Liver (tissue), 9 donors: ENCODE results near the gene IQGAP2. TPM values are rescaled to one million over a fixed set of nuclear protein-coding genes. Genes with fewer than 3 reads are reported as not detected.

Experiments used
- DNase-seq: peaks from one replicate; pipeline ENCODE4 v3.0.0-alpha.2; 2017; ENCODE audit warnings: low spot score
- H3K27ac ChIP-seq, 2 donors: one replicate each; pipeline ENCODE4 v1.7.0; 2013; ENCODE audit warnings: inconsistent platforms in 2 of 2, low read length in 2 of 2, control low read depth in 1 of 2, low read depth in 1 of 2, mild to moderate bottlenecking in 1 of 2
- H3K27me3 ChIP-seq, 4 donors: one replicate each; pipeline versions ENCODE4 v1.6.1 to v1.7.0; 2013; ENCODE audit warnings: low read length in 3 of 4, inconsistent platforms in 1 of 4, mild to moderate bottlenecking in 1 of 4, moderate library complexity in 1 of 4; ENCODE audit not compliant: control insufficient read depth in 4 of 4, insufficient read depth in 4 of 4
- H3K36me3 ChIP-seq, 4 donors: one replicate each; pipeline versions ENCODE4 v1.6.1 to v1.7.0; 2013; ENCODE audit warnings: low read length in 3 of 4, mild to moderate bottlenecking in 3 of 4, low read depth in 1 of 4, moderate library complexity in 1 of 4; ENCODE audit not compliant: control insufficient read depth in 4 of 4, insufficient read depth in 3 of 4
- H3K4me1 ChIP-seq, 4 donors: one replicate each; pipeline versions ENCODE4 v1.6.1 to v1.7.0; 2013; ENCODE audit warnings: low read length in 3 of 4, mild to moderate bottlenecking in 3 of 4, moderate library complexity in 1 of 4; ENCODE audit not compliant: control insufficient read depth in 4 of 4, insufficient read depth in 4 of 4
- H3K4me3 ChIP-seq, 3 donors: one replicate each; pipeline versions ENCODE4 v1.6.1 to v1.7.0; 2013; ENCODE audit warnings: low read length in 3 of 3, control low read depth in 1 of 3, low read depth in 1 of 3, mild to moderate bottlenecking in 1 of 3
- H3K9ac ChIP-seq, 2 donors: one replicate each; pipeline ENCODE4 v1.7.0; 2013; ENCODE audit warnings: low read length in 2 of 2, mild to moderate bottlenecking in 2 of 2, moderate library complexity in 2 of 2, control low read depth in 1 of 2, low read depth in 1 of 2
- H3K9me3 ChIP-seq, 4 donors: one replicate each; pipeline versions ENCODE4 v1.6.1 to v1.7.0; 2013; ENCODE audit warnings: low read length in 3 of 4; ENCODE audit not compliant: control insufficient read depth in 4 of 4
- FOXA1 ChIP-seq: IDR thresholded peaks from 2 replicates; pipeline ENCODE4 v1.6.1; 2016; ENCODE audit warnings: antibody characterized with exemption
- FOXA2 ChIP-seq: IDR thresholded peaks from 2 replicates; pipeline ENCODE4 v1.6.1; 2016; ENCODE audit warnings: antibody characterized with exemption
- GABPA ChIP-seq, 2 donors: IDR thresholded peaks in 1 of 2; conservative IDR thresholded peaks in 1 of 2; 2 replicates each; pipeline ENCODE4 v1.6.1; 2016; ENCODE audit warnings: antibody characterized with exemption in 2 of 2, mild to moderate bottlenecking in 1 of 2, moderate library complexity in 1 of 2
- HNF4A ChIP-seq, 2 donors: conservative IDR thresholded peaks; 2 replicates each; pipeline ENCODE4 v1.6.1; 2016; ENCODE audit warnings: antibody characterized with exemption in 2 of 2, mild to moderate bottlenecking in 2 of 2
- HNF4G ChIP-seq: IDR thresholded peaks from 2 replicates; pipeline ENCODE4 v1.6.1; 2016; ENCODE audit warnings: antibody characterized with exemption
- JUND ChIP-seq, 2 donors: IDR thresholded peaks; 2 replicates each; pipeline ENCODE4 v1.6.1; 2016; ENCODE audit warnings: antibody characterized with exemption in 2 of 2
- RAD21 ChIP-seq, 2 donors: IDR thresholded peaks; 2 replicates each; pipeline ENCODE4 v1.6.1; 2016; ENCODE audit warnings: antibody characterized with exemption in 2 of 2, mild to moderate bottlenecking in 2 of 2
- RXRA ChIP-seq, 2 donors: IDR thresholded peaks; 2 replicates each; pipeline ENCODE4 v1.6.1; 2017 to 2018; ENCODE audit warnings: antibody characterized with exemption in 2 of 2, mild to moderate bottlenecking in 1 of 2
- SP1 ChIP-seq: IDR thresholded peaks from 2 replicates; pipeline ENCODE4 v1.6.1; 2018; ENCODE audit warnings: antibody characterized with exemption, mild to moderate bottlenecking
- TAF1 ChIP-seq: conservative IDR thresholded peaks from 2 replicates; pipeline ENCODE4 v1.6.1; 2016; ENCODE audit warnings: antibody characterized with exemption, mild to moderate bottlenecking
- YY1 ChIP-seq: IDR thresholded peaks from 2 replicates; pipeline ENCODE4 v1.6.1; 2016; ENCODE audit warnings: antibody characterized with exemption, mild to moderate bottlenecking
- WGBS: extraction: QIAGEN DNeasy Blood & Tissue Kit; methylation state at CpG from one replicate; pipeline ENCODE4 v1.1.7; 2013; 5-methylcytosine and 5-hydroxymethylcytosine counted together
- polyA plus RNA-seq, 2 donors: library from polyadenylated mRNA; stranded (reverse) in 1 of 2; unstranded in 1 of 2; fragments of 200-250 nt in 1 of 2; fragments of >200 nt in 1 of 2; fragmentation: Nextera tagmentation in 1 of 2; extraction: Ambion mirVana in 1 of 2; gene quantifications; one replicate each; pipeline versions ENCODE4 v1.2.1 to v1.2.3, GENCODE V29; 2013 to 2015
- total RNA-seq, 2 donors: library from RNA; depleted of rRNA; stranded (reverse); fragments of >200 nt; gene quantifications; one replicate each; pipeline ENCODE4 v1.2.3, GENCODE V29; 2014
- TF ChIP-seq, protein P1 (sequence below): IDR thresholded peaks from 2 replicates; pipeline ENCODE4 v1.6.1; 2016; ENCODE audit warnings: antibody characterized with exemption, mild to moderate bottlenecking
- TF ChIP-seq, protein P2 (sequence below): IDR thresholded peaks from 2 replicates; pipeline ENCODE4 v1.6.1; 2016; ENCODE audit warnings: antibody characterized with exemption
- TF ChIP-seq, protein P3 (sequence below): IDR thresholded peaks from 2 replicates; pipeline ENCODE4 v1.6.1; 2016; ENCODE audit warnings: antibody characterized with exemption
- TF ChIP-seq, protein P4 (sequence below): IDR thresholded peaks from 2 replicates; pipeline ENCODE4 v1.6.1; 2016; ENCODE audit warnings: antibody characterized with exemption
- TF ChIP-seq, protein P5 (sequence below): fragments of 150-350 bp; IDR thresholded peaks from 2 replicates; pipeline ENCODE4 v1.5.1; 2017; ENCODE audit warnings: improper control_type of control experiment, low read depth, low read length; ENCODE audit not compliant: missing input control
- donor health status: healthy.
- donor health status: healthy.
- donor health status: healthy.
- donor health status: healthy.
- donor health status: healthy.

The IQGAP2 gene
- total and polyA plus RNA-seq, 4 donors: 41.5 to 205 (median 102) TPM

DNA sequence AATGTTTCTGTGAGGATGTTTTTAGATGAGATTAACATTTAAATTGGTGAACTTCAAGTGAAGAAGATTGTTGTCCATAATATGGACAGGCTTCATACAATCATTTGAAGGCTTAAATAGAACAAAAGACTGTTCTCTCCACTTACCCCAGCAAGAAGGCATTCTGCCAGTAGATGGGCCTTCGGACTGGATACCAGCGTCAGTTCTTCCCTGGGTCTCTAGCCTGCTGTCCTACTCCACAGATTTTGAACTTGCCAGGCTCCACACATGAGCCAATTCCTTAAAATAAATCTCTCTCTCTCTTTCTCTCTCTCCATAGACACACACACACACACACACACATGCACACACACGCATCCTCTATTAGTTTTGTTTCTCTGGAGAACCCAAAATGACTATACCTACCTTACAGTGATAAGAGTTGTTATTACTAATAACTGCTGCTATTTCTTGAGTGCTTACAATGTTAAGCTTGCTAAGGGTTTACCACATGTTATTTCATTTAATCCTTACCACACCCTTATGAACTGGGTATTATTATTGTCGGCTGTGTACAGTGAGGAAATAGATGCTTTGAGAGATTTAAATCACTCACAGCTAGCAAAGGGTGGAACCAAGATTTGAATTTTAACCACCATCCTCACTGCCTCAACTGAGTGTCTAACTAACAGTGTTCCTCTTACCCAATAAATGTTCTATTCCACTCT, 19.8 kb upstream of the IQGAP2 start:
- Histone ChIP-seq H3K27ac (no peak overlapping the region), H3K9me3 (no peaks in the 10 kb centered on the region), H3K27me3 (no peaks in the 10 kb centered on the region), H3K4me1 (peaks cover 18 to 42% (median 39%) of the 10 kb centered on the region in 4 donors), H3K4me3 (no peak overlapping the region), H3K36me3 (no peaks in the 10 kb centered on the region), H3K9ac (no peak overlapping the region)
- no peak for DNase-seq
- TF ChIP-seq, protein P1, sequence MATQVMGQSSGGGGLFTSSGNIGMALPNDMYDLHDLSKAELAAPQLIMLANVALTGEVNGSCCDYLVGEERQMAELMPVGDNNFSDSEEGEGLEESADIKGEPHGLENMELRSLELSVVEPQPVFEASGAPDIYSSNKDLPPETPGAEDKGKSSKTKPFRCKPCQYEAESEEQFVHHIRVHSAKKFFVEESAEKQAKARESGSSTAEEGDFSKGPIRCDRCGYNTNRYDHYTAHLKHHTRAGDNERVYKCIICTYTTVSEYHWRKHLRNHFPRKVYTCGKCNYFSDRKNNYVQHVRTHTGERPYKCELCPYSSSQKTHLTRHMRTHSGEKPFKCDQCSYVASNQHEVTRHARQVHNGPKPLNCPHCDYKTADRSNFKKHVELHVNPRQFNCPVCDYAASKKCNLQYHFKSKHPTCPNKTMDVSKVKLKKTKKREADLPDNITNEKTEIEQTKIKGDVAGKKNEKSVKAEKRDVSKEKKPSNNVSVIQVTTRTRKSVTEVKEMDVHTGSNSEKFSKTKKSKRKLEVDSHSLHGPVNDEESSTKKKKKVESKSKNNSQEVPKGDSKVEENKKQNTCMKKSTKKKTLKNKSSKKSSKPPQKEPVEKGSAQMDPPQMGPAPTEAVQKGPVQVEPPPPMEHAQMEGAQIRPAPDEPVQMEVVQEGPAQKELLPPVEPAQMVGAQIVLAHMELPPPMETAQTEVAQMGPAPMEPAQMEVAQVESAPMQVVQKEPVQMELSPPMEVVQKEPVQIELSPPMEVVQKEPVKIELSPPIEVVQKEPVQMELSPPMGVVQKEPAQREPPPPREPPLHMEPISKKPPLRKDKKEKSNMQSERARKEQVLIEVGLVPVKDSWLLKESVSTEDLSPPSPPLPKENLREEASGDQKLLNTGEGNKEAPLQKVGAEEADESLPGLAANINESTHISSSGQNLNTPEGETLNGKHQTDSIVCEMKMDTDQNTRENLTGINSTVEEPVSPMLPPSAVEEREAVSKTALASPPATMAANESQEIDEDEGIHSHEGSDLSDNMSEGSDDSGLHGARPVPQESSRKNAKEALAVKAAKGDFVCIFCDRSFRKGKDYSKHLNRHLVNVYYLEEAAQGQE: no peak
- no peak for TF ChIP-seq HNF4G
- TF ChIP-seq GABPA (IDR thresholded peaks at IDR 0.05 in 1 of 2, conservative IDR thresholded peaks at IDR 0.05 in 1 of 2): no peak
- TF ChIP-seq, protein P2, sequence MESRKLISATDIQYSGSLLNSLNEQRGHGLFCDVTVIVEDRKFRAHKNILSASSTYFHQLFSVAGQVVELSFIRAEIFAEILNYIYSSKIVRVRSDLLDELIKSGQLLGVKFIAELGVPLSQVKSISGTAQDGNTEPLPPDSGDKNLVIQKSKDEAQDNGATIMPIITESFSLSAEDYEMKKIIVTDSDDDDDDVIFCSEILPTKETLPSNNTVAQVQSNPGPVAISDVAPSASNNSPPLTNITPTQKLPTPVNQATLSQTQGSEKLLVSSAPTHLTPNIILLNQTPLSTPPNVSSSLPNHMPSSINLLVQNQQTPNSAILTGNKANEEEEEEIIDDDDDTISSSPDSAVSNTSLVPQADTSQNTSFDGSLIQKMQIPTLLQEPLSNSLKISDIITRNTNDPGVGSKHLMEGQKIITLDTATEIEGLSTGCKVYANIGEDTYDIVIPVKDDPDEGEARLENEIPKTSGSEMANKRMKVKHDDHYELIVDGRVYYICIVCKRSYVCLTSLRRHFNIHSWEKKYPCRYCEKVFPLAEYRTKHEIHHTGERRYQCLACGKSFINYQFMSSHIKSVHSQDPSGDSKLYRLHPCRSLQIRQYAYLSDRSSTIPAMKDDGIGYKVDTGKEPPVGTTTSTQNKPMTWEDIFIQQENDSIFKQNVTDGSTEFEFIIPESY: no peak
- no peak for TF ChIP-seq HNF4A (conservative IDR thresholded peaks at IDR 0.05)
- no peak for TF ChIP-seq JUND (IDR thresholded peaks at IDR 0.05)
- no peak for TF ChIP-seq SP1
- TF ChIP-seq, protein P3, sequence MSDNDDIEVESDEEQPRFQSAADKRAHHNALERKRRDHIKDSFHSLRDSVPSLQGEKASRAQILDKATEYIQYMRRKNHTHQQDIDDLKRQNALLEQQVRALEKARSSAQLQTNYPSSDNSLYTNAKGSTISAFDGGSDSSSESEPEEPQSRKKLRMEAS: no peak
- 93% methylated on average over 4 of the region's 4 CpGs for WGBS

DNA sequence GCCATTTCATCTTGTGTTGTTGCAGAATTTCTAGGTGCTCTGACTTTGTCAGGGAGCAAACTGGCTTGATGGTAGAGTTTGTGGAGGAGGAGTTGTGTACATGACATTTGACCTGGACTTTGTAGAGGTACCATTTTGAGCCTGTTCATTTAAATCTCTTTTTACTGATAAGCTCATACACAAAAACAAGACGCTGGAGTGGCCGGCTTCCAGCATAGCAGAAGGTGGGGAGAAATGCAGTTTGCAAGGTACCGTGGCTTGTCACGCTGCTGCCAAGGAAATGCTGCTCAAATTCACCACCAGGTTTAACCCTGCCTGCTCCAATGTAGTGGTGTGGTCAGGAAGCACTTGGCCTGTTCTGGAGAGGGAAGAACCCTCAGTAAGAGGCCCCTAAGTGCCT, 18.9 kb upstream of the IQGAP2 start:
- DNase-seq: no peak
- Histone ChIP-seq H3K4me3 (no peak overlapping the region), H3K9me3 (no peaks in the 10 kb centered on the region), H3K27ac (peak overlapping the region in 1 of 2 donors; percentile 38), H3K36me3 (no peaks in the 10 kb centered on the region), H3K4me1 (peaks cover 24 to 51% (median 47%) of the 10 kb centered on the region in 4 donors), H3K9ac (no peak overlapping the region), H3K27me3 (no peaks in the 10 kb centered on the region)
- 16% methylated on average over 4 of the region's 4 CpGs for WGBS
- TF ChIP-seq, protein P1: peak; percentile 23
- TF ChIP-seq HNF4G (no peak), FOXA2 (peak; percentile 39), TAF1 (no peak), FOXA1 (peak; percentile 29), HNF4A (conservative IDR thresholded peaks at IDR 0.05) (peak; percentile 74 to 75), RAD21 (IDR thresholded peaks at IDR 0.05) (no peak), RXRA (IDR thresholded peaks at IDR 0.05) (peak; percentile 23 to 46), GABPA (IDR thresholded peaks at IDR 0.05 in 1 of 2, conservative IDR thresholded peaks at IDR 0.05 in 1 of 2) (no peak), JUND (IDR thresholded peaks at IDR 0.05) (peak in 1 of 2 donors; percentile 17), SP1 (no peak), YY1 (peak; percentile 88)
- TF ChIP-seq, protein P4, sequence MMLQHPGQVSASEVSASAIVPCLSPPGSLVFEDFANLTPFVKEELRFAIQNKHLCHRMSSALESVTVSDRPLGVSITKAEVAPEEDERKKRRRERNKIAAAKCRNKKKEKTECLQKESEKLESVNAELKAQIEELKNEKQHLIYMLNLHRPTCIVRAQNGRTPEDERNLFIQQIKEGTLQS: no peak
- TF ChIP-seq, protein P2: no peak
- TF ChIP-seq, protein P5, sequence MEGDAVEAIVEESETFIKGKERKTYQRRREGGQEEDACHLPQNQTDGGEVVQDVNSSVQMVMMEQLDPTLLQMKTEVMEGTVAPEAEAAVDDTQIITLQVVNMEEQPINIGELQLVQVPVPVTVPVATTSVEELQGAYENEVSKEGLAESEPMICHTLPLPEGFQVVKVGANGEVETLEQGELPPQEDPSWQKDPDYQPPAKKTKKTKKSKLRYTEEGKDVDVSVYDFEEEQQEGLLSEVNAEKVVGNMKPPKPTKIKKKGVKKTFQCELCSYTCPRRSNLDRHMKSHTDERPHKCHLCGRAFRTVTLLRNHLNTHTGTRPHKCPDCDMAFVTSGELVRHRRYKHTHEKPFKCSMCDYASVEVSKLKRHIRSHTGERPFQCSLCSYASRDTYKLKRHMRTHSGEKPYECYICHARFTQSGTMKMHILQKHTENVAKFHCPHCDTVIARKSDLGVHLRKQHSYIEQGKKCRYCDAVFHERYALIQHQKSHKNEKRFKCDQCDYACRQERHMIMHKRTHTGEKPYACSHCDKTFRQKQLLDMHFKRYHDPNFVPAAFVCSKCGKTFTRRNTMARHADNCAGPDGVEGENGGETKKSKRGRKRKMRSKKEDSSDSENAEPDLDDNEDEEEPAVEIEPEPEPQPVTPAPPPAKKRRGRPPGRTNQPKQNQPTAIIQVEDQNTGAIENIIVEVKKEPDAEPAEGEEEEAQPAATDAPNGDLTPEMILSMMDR: no peak
- TF ChIP-seq, protein P3: peak; percentile 34
